ENCODE results near the gene RAN. TPM values are rescaled to one million over a fixed set of nuclear protein-coding genes. Genes with fewer than 3 reads are reported as not detected.

RAN gene
- total and polyA plus RNA-seq, 9 of the 15 experiments (the other 6 are each of a cell fraction or from before 2014, with no cell fraction given), result 1,687 to 3,820 (median 2,300) TPM

- TF ChIP-seq NR2C2 (CRISPR knock-in tag; IDR thresholded peaks at IDR 0.05) (no peak), NR2C2 (tag; IDR thresholded peaks at IDR 0.05) (no peak), KHSRP (IDR thresholded peaks at IDR 0.05) (no peak), CBFA2T3 (IDR thresholded peaks at IDR 0.05) (peak; percentile 68), GABPA (tag; conservative IDR thresholded peaks at IDR 0.05; ENCODE audit: low read depth) (no peak), SMARCC2 (IDR thresholded peaks at IDR 0.05; ENCODE audit: low read depth) (peak; percentile 33; the same call in 1 of the 2 replicates), XRCC3 (IDR thresholded peaks at IDR 0.05) (no peak), JUND (IDR thresholded peaks at IDR 0.05; ENCODE audit: borderline replicate concordance, low read depth, low read length) (no peak), JUND (tag; IDR thresholded peaks at IDR 0.05; ENCODE audit: borderline replicate concordance, low read depth, low read length) (0 out of 3 replicates have a peak, but pooled peaks have one; percentile 4), CTCF (IDR thresholded peaks at IDR 0.05 in 2 of 3, conservative IDR thresholded peaks at IDR 0.05 in 1 of 3; ENCODE audit: insufficient read depth in 2 of 3, low read depth in 1 of 3, low read length in 3 of 3) (no peak), ETV1 (tag; conservative IDR thresholded peaks at IDR 0.05; ENCODE audit: low read depth) (no peak), PHTF2 (CRISPR knock-in tag; IDR thresholded peaks at IDR 0.05) (no peak), SMARCE1 (IDR thresholded peaks at IDR 0.05) (peak; percentile 63; the same call in 1 of the 2 replicates), ELK1 (CRISPR knock-in tag; IDR thresholded peaks at IDR 0.05) (no peak), ZNF347 (CRISPR knock-in tag; IDR thresholded peaks at IDR 0.05; ENCODE audit: low read depth) (no peak), TCF3 (CRISPR knock-in tag; IDR thresholded peaks at IDR 0.05) (peak; percentile 52; the same call in 1 of the 2 replicates), NCOR1 (IDR thresholded peaks at IDR 0.05) (peak; percentile 12; the same call in 1 of the 2 replicates), RFX5 (IDR thresholded peaks at IDR 0.05; ENCODE audit: low read depth, low read length) (no peak), KAT2B (IDR thresholded peaks at IDR 0.05; ENCODE audit: low read depth, low read length) (no peak), CEBPB (tag; IDR thresholded peaks at IDR 0.05) (peak; percentile 68), GATA2 (CRISPR knock-in tag; IDR thresholded peaks at IDR 0.05) (0 out of 2 replicates have a peak, but pooled peaks have one; percentile 26), POLR2H (tag; IDR thresholded peaks at IDR 0.05; ENCODE audit: low read depth) (no peak), ZNF551 (CRISPR knock-in tag; IDR thresholded peaks at IDR 0.05) (no peak), TAL1 (IDR thresholded peaks at IDR 0.05) (peak; percentile 51; the same call in 1 of the 2 replicates), GATAD2B (IDR thresholded peaks at IDR 0.05; ENCODE audit: borderline replicate concordance) (0 out of 2 replicates have a peak, but pooled peaks have one; percentile 22), ZEB2 (IDR thresholded peaks at IDR 0.05) (peak; percentile 47; the same call in 1 of the 2 replicates), MTA2 (IDR thresholded peaks at IDR 0.05; ENCODE audit: low read depth) (no peak), SMAD1 (IDR thresholded peaks at IDR 0.05; ENCODE audit: low read depth, low read length, partially characterized antibody) (no peak)
- TF ChIP-seq, protein P1, sequence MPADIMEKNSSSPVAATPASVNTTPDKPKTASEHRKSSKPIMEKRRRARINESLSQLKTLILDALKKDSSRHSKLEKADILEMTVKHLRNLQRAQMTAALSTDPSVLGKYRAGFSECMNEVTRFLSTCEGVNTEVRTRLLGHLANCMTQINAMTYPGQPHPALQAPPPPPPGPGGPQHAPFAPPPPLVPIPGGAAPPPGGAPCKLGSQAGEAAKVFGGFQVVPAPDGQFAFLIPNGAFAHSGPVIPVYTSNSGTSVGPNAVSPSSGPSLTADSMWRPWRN (IDR thresholded peaks at IDR 0.05; ENCODE audit: low read depth), result no peak
- TF ChIP-seq, protein P2, sequence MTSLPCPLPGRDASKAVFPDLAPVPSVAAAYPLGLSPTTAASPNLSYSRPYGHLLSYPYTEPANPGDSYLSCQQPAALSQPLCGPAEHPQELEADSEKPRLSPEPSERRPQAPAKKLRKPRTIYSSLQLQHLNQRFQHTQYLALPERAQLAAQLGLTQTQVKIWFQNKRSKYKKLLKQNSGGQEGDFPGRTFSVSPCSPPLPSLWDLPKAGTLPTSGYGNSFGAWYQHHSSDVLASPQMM (CRISPR knock-in tag; IDR thresholded peaks at IDR 0.05), result no peak
Observed at GRCh38 chr12:130825771-130826150, 46.1 kb upstream of the RAN start (continued).

All from K562 (cell line).